ENCODE data around the gene MNX1. TPM values are rescaled to one million over a fixed set of nuclear protein-coding genes. Genes with fewer than 3 reads are reported as not detected.

The MNX1 gene
- total RNA-seq, 4 donors from 2014 or later, result not detected

- TF ChIP-seq POLR2A (IDR thresholded peaks at IDR 0.05; ENCODE audit: low read depth) (no peak), CTCF (IDR thresholded peaks at IDR 0.05) (no peak), POLR2AphosphoS5 (IDR thresholded peaks at IDR 0.05) (no peak), EP300 (IDR thresholded peaks at IDR 0.05) (no peak)
- H3K36me3 ChIP-seq, result no peaks in the 10 kb centered on the region
- no peak for DNase-seq (ENCODE audit: extremely low spot score)
- H3K4me3 ChIP-seq, result peak overlapping the region in 3 of 4 donors; percentile 30 to 37 (median 37)
- intact Hi-C loops (cut with DNase I), result no loop called here
- H3K4me1 ChIP-seq, result peaks cover 22 to 49% (median 31%) of the 10 kb centered on the region in 4 donors
- no peak overlapping the region for H3K27ac ChIP-seq (replicated peaks in 1 of 4)
- no peaks in the 10 kb centered on the region for H3K9me3 ChIP-seq
- WGBS, result 4% methylated on average over 23 of the region's 30 CpGs
- H3K27me3 ChIP-seq, result peaks cover 23 to 87% (median 70%) of the 10 kb centered on the region in 4 donors
These were observed 11.6 kb upstream of the MNX1 start for GRCh38 chr7:157021871-157022680.

GRCh38 chr7:157021071-157021870 lies 10.8 kb upstream of the MNX1 start:
- Histone ChIP-seq H3K27ac (replicated peaks in 1 of 4) (no peak overlapping the region), H3K36me3 (no peaks in the 10 kb centered on the region), H3K9me3 (no peaks in the 10 kb centered on the region), H3K4me3 (peak overlapping the region; percentile 21 to 37 (median 34)), H3K4me1 (peaks cover 22 to 49% (median 31%) of the 10 kb centered on the region in 4 donors), H3K27me3 (peaks cover 23 to 95% (median 74%) of the 10 kb centered on the region in 4 donors)
- WGBS, result 3% methylated on average over 16 of the region's 84 CpGs
- intact Hi-C loops (cut with DNase I), result no loop called here
- no peak for TF ChIP-seq EP300 (IDR thresholded peaks at IDR 0.05)
- no peak for TF ChIP-seq POLR2A (IDR thresholded peaks at IDR 0.05; ENCODE audit: low read depth)
- TF ChIP-seq POLR2AphosphoS5 (IDR thresholded peaks at IDR 0.05), result no peak
- no peak for TF ChIP-seq CTCF (IDR thresholded peaks at IDR 0.05)
- no peak for DNase-seq (ENCODE audit: extremely low spot score)

GRCh38 chr7:157020514-157021070 lies 10.1 kb upstream of the MNX1 start:
- H3K9me3 ChIP-seq, result no peaks in the 10 kb centered on the region
- DNase-seq (ENCODE audit: extremely low spot score), result no peak
- intact Hi-C loops (cut with DNase I), result no loop called here
- H3K4me3 ChIP-seq, result peak overlapping the region; percentile 21 to 37 (median 34)
- peaks cover 22 to 49% (median 31%) of the 10 kb centered on the region in 4 donors for H3K4me1 ChIP-seq
- no peak overlapping the region for H3K27ac ChIP-seq (replicated peaks in 1 of 4)
- 5% methylated on average over 9 of the region's 38 CpGs for WGBS
- TF ChIP-seq POLR2A (IDR thresholded peaks at IDR 0.05; ENCODE audit: low read depth) (no peak), EP300 (IDR thresholded peaks at IDR 0.05) (no peak), POLR2AphosphoS5 (IDR thresholded peaks at IDR 0.05) (no peak), CTCF (IDR thresholded peaks at IDR 0.05) (no peak)
- H3K27me3 ChIP-seq, result peaks cover 23 to 99% (median 79%) of the 10 kb centered on the region in 4 donors
- H3K36me3 ChIP-seq, result no peaks in the 10 kb centered on the region

- TF ChIP-seq POLR2AphosphoS5 (IDR thresholded peaks at IDR 0.05) (no peak), EP300 (IDR thresholded peaks at IDR 0.05) (no peak), POLR2A (IDR thresholded peaks at IDR 0.05; ENCODE audit: low read depth) (no peak), CTCF (IDR thresholded peaks at IDR 0.05) (no peak)
- H3K36me3 ChIP-seq, result no peaks in the 10 kb centered on the region
- no peak for DNase-seq (ENCODE audit: extremely low spot score)
These were observed 9.4 kb upstream of the MNX1 start for GRCh38 chr7:157019718-157020451.

More at GRCh38 chr7:157019718-157020451, 9.4 kb upstream of the MNX1 start:
- intact Hi-C loops (cut with DNase I), result no loop called here
- peaks cover 23 to 99% (median 79%) of the 10 kb centered on the region in 4 donors for H3K27me3 ChIP-seq
- WGBS, result 9% methylated on average over 25 of the region's 25 CpGs
- H3K4me1 ChIP-seq, result peaks cover 22 to 49% (median 31%) of the 10 kb centered on the region in 4 donors
- no peak overlapping the region for H3K27ac ChIP-seq (replicated peaks in 1 of 4)
- H3K9me3 ChIP-seq, result no peaks in the 10 kb centered on the region
- no peak overlapping the region for H3K4me3 ChIP-seq
